HepG2 (cell line): Measurements from ENCODE around the gene ATRN. TPM values are rescaled to one million over a fixed set of nuclear protein-coding genes. Genes with fewer than 3 reads are reported as not detected.

Source experiments
- ATAC-seq: fragments of 200-7000 bp; cut with Tn5 transposase; 3 replicates; pipeline ENCODE4 v1.9.1; 2020; ENCODE audit warnings: mild to moderate bottlenecking, moderate library complexity
- BruUV-seq: library from RNA; stranded (reverse); fragments of 400-500 nt; replicated peaks from 2 replicates; lab custom pipeline; 2021; lab: Mats Ljungman, UMichigan
- CTCF ChIA-PET: fragments of 300-600 bp; formaldehyde crosslinking; extraction: SDS; loops from one replicate; lab custom pipeline; 2021; ENCODE audit warnings: low total read pairs, inconsistent platforms, low intra/inter-chr PET ratio; lab: Yijun Ruan, JAX
- POLR2A ChIA-PET: fragments of 350-600 bp; sonication (Branson Sonifier 250); formaldehyde crosslinking; loops from one replicate; lab custom pipeline; 2020; ENCODE audit warnings: antibody characterized with exemption, inconsistent platforms; lab: Yijun Ruan, JAX
- DNase-seq: peaks from one replicate; pipeline ENCODE4 v3.0.0-alpha.2; 2015; ENCODE audit warnings: low spot score
- FAIRE-seq: peaks from 3 replicates; lab custom pipeline; 2011; peaks lifted over from hg19 to GRCh38; lab: Jason Lieb, UNC
- H2AFZ ChIP-seq: one replicate; pipeline ENCODE4 v1.6.1; 2011; ENCODE audit warnings: low read length, inconsistent platforms
- H3K27ac ChIP-seq: fragments of 300-600 bp; 3 replicates; pipeline ENCODE4 v1.8.0; 2011; ENCODE audit warnings: mixed run types, mild to moderate bottlenecking, mixed read lengths, low read length, inconsistent platforms; ENCODE audit not compliant: insufficient read depth; ENCODE audit errors: extremely low read length
- H3K27me3 ChIP-seq, 2 experiments: fragments of 200-600 bp in 1 of 2; 2 replicates in 1 of 2; 3 replicates in 1 of 2; pipeline versions ENCODE4 v1.6.0 to v1.8.0; 2011; ENCODE audit warnings: low read length in 2 of 2, mild to moderate bottlenecking in 2 of 2, moderate library complexity in 2 of 2, inconsistent platforms in 1 of 2; ENCODE audit not compliant: insufficient read depth in 2 of 2, control insufficient read depth in 1 of 2
- H3K36me3 ChIP-seq, 2 experiments: fragments of 200-600 bp in 1 of 2; replicated peaks in 1 of 2; 2 replicates in 1 of 2; 3 replicates in 1 of 2; pipeline versions ENCODE4 v1.5.1 to v1.8.0; 2011; ENCODE audit warnings: low read length in 2 of 2, inconsistent platforms in 1 of 2; ENCODE audit not compliant: insufficient read depth in 2 of 2, control insufficient read depth in 1 of 2
- H3K4me1 ChIP-seq: 2 replicates; pipeline ENCODE4 v1.5.1; 2012; ENCODE audit warnings: low read length, inconsistent platforms; ENCODE audit not compliant: insufficient read depth
- H3K4me2 ChIP-seq: 2 replicates; pipeline ENCODE4 v1.6.0; 2011; ENCODE audit warnings: low read depth, low read length, inconsistent platforms
- H3K4me3 ChIP-seq, 3 experiments: fragments of 200-600 bp in 1 of 3; sonication (generic), shearing (Covaris generic) in 1 of 3; replicated peaks in 1 of 3; 2 replicates each; pipeline ENCODE4 v1.5.1; 2011 to 2016; ENCODE audit warnings: low read length in 3 of 3, inconsistent platforms in 2 of 3, low read depth in 2 of 3, mild to moderate bottlenecking in 2 of 3, control low read depth in 1 of 3, mixed read lengths in 1 of 3; ENCODE audit not compliant: insufficient read depth in 1 of 3
- H3K79me2 ChIP-seq: one replicate; pipeline ENCODE4 v1.6.1; 2011; ENCODE audit warnings: low read length, inconsistent platforms; ENCODE audit not compliant: insufficient read depth
- H3K9ac ChIP-seq: 2 replicates; pipeline ENCODE4 v1.6.0; 2011; ENCODE audit warnings: mild to moderate bottlenecking, low read depth, low read length, inconsistent platforms; ENCODE audit not compliant: insufficient read depth
- H3K9me3 ChIP-seq: 2 replicates; pipeline ENCODE4 v1.5.1; 2012; ENCODE audit warnings: mild to moderate bottlenecking, low read length
- H4K20me1 ChIP-seq: 2 replicates; pipeline ENCODE4 v1.6.0; 2011; ENCODE audit warnings: inconsistent platforms, mild to moderate bottlenecking, low read length, moderate library complexity; ENCODE audit not compliant: insufficient read depth
- ATF4 ChIP-seq, 2 experiments: fragments of 450-650 bp in 1 of 2; sonication (generic) in 1 of 2; formaldehyde crosslinking; IDR thresholded peaks; 2 replicates each; pipeline versions ENCODE4 v1.5.0 to v1.8.0; 2020 to 2022; ENCODE audit warnings: mild to moderate bottlenecking in 1 of 2, missing genetic modification reagents in 1 of 2
- ATF7-NPFF ChIP-seq: sonication (generic); formaldehyde crosslinking; IDR thresholded peaks from 2 replicates; pipeline ENCODE4 v1.8.1; 2023; ENCODE audit warnings: mild to moderate bottlenecking, low read depth, missing genetic modification reagents, moderate library complexity
- ELF4 ChIP-seq: sonication (generic); formaldehyde crosslinking; IDR thresholded peaks from 2 replicates; pipeline ENCODE4 v1.5.0; 2020; ENCODE audit warnings: missing genetic modification reagents, mild to moderate bottlenecking, moderate library complexity, borderline replicate concordance
- GATAD2A ChIP-seq: IDR thresholded peaks from 2 replicates; pipeline ENCODE4 v1.6.1; 2016
- HOXA7 ChIP-seq: sonication (generic); formaldehyde crosslinking; IDR thresholded peaks from 2 replicates; pipeline ENCODE4 v1.8.1; 2022; ENCODE audit warnings: mild to moderate bottlenecking, missing genetic modification reagents, moderate library complexity
- MLLT10 ChIP-seq: sonication (generic); formaldehyde crosslinking; IDR thresholded peaks from 2 replicates; pipeline ENCODE4 v1.4.0; 2020; ENCODE audit warnings: missing genetic modification reagents
- PRPF4 ChIP-seq: fragments of 200-400 bp; formaldehyde crosslinking; IDR thresholded peaks from 2 replicates; pipeline ENCODE4 v1.6.1; 2016; ENCODE audit warnings: low read length, low read depth; ENCODE audit not compliant: poor library complexity, severe bottlenecking
- SKIL ChIP-seq: sonication (generic); formaldehyde crosslinking; IDR thresholded peaks from 2 replicates; pipeline ENCODE4 v1.8.0; 2022; ENCODE audit warnings: missing genetic modification reagents, mild to moderate bottlenecking, moderate library complexity, borderline replicate concordance
- ZFP90 ChIP-seq: sonication (generic); formaldehyde crosslinking; IDR thresholded peaks from 2 replicates; pipeline ENCODE4 v1.8.0; 2022; ENCODE audit warnings: missing genetic modification reagents, mild to moderate bottlenecking, inconsistent platforms, borderline replicate concordance
- WGBS: methylation state at CpG from one replicate; pipeline ENCODE4 v1.1.6; 2017; ENCODE audit warnings: low lambda C conversion rate; 5-methylcytosine and 5-hydroxymethylcytosine counted together
- in situ Hi-C: cut with HindIII; loops from 2 replicates; pipeline ENCODE4 v1.10.0; 2017; ENCODE audit warnings: low pct_unique_long_range_greater_than_20kb; ENCODE audit not compliant: extremely low pct_ligation_motif_present
- intact Hi-C: fragments of 100-400 bp; cut with micrococcal nuclease; formaldehyde crosslinking; loops from one replicate; pipeline ENCODE4 v1.10.0; 2022; ENCODE audit not compliant: unreplicated experiment
- polyA plus RNA-seq, 8 experiments: library from polyadenylated mRNA; depleted of rRNA in 3 of 8; stranded (reverse) in 7 of 8; unstranded in 1 of 8; fragments of >200 nt; fragmentation: Illumina TruSeq in 4 of 8; extraction: Trizol in 4 of 8; gene quantifications; 2 replicates each; pipeline versions ENCODE4 v1.2.1 to v1.2.3, GENCODE V29; 2011 to 2016; ENCODE audit warnings: low read depth in 4 of 8, missing spikeins in 1 of 8, mixed read lengths in 1 of 8; ENCODE audit not compliant: insufficient read depth in 1 of 8
- total RNA-seq, 5 experiments: library from RNA; depleted of rRNA; stranded (reverse); fragments of >200 nt; fragmentation: Illumina TruSeq; extraction: Trizol; gene quantifications; 2 replicates each; pipeline ENCODE4 v1.2.3, GENCODE V29; 2016; ENCODE audit warnings: low read depth in 1 of 5

ATRN gene
- total and polyA plus RNA-seq, 2 of the 13 experiments (the other 11 are each of a cell fraction or from before 2014, with no cell fraction given): 44.2 to 81.1 TPM

- no TSS peak for BruUV-seq
- TF ChIP-seq ATF4 (CRISPR knock-in tag; IDR thresholded peaks at IDR 0.05): peak in 1 of 2 experiments; percentile 47; a peak in 1 of 4 replicates
- no peak for TF ChIP-seq PRPF4
- Histone ChIP-seq H3K36me3 (peaks cover 32 to 78% of the 10 kb centered on the region in 2 experiments), H2AFZ (no peak overlapping the region), H3K79me2 (no peaks in the 10 kb centered on the region), H3K9me3 (no peaks in the 10 kb centered on the region), H4K20me1 (no peaks in the 10 kb centered on the region), H3K9ac (no peak overlapping the region), H3K4me2 (no peak overlapping the region), H3K4me3 (no peak overlapping the region), H3K27ac (no peak overlapping the region), H3K4me1 (no peaks in the 10 kb centered on the region), H3K27me3 (no peaks in the 10 kb centered on the region)
- POLR2A ChIA-PET: no interaction called here
- no peak for DNase-seq
- FAIRE-seq: no peak
- CTCF ChIA-PET: no interaction called here
- ATAC-seq: no peak
- 97% methylated on average over 4 of the region's 4 CpGs for WGBS
- in situ Hi-C loops (no loop called here), intact Hi-C loops (no loop called here)
These were observed 124.7 kb downstream of the ATRN start for GRCh38 chr20:3595541-3595940.

GRCh38 chr20:3603108-3603507, 132.3 kb downstream of the ATRN start:
- in situ Hi-C loops: no loop called here
- no peak for TF ChIP-seq ELF4 (CRISPR knock-in tag)
- TF ChIP-seq ATF7-NPFF (CRISPR knock-in tag): no peak
- TF ChIP-seq GATAD2A (CRISPR knock-in tag): no peak
- TF ChIP-seq MLLT10 (CRISPR knock-in tag): no peak
- no peak for TF ChIP-seq SKIL (CRISPR knock-in tag)
- TF ChIP-seq HOXA7 (CRISPR knock-in tag): no peak
- no peak for TF ChIP-seq ZFP90 (CRISPR knock-in tag)

More at GRCh38 chr20:3603108-3603507, 132.3 kb downstream of the ATRN start:
- H2AFZ ChIP-seq: no peak overlapping the region
- no peaks in the 10 kb centered on the region for H4K20me1 ChIP-seq
- FAIRE-seq: no peak
- no peaks in the 10 kb centered on the region for H3K4me1 ChIP-seq
- no peaks in the 10 kb centered on the region for H3K9me3 ChIP-seq
- DNase-seq: no peak
- no peak overlapping the region for H3K4me3 ChIP-seq
- intact Hi-C loops: no loop called here
- H3K79me2 ChIP-seq: no peaks in the 10 kb centered on the region
- POLR2A ChIA-PET: no interaction called here
- H3K27me3 ChIP-seq: no peaks in the 10 kb centered on the region
- CTCF ChIA-PET: no interaction called here
- H3K9ac ChIP-seq: no peak overlapping the region
- WGBS: 100% methylated on average over 2 of the region's 2 CpGs
- peaks cover 18 to 40% of the 10 kb centered on the region in 2 experiments; a peak in 4 of 5 replicates for H3K36me3 ChIP-seq
- ATAC-seq: peak; percentile 35; the same call in 1 of the 3 replicates
- no peak overlapping the region for H3K4me2 ChIP-seq
- no peak overlapping the region for H3K27ac ChIP-seq
- BruUV-seq: no TSS peak
